CD4-positive, alpha-beta T cell treated with Interferon gamma for 1 hour (primary cell): ENCODE results near the gene TPSB2.
"Not testable (repeated sequence)": the region's sequence is repeated elsewhere in the genome, so short reads cannot be mapped to it uniquely, and the experiment has no call there.

Experiments used
- DNase-seq: peaks from one replicate; pipeline ENCODE4 v3.0.0-alpha.2; 2020

TPSB2 gene

GRCh38 chr16:1199347-1200013, 30.5 kb downstream of the TPSB2 start:
- DNase-seq, result no peak

- DNase-seq, result not testable (repeated sequence)
These were observed 31.2 kb downstream of the TPSB2 start for GRCh38 chr16:1198671-1199346.

DNA sequence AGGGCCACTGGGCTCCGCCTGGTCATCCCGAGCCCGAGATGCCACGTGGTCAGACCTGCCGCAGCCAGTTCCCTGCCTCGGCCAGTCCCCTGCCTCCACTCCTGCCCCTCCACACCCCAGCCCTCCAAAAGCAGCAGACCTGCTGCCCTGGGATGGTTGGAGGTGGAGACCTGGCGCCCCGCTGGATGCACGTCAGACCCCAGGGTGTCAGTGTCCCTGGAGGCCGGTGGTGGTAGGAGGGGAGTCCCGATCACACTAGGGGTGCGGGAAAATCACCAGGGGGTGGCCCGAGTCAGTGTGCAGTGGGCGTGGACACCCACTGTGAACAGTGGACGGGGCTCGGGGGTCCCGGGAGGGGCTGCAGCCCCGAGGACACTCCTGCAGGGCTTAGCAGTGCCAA, 31.8 kb downstream of the TPSB2 start:
- no peak for DNase-seq

DNA sequence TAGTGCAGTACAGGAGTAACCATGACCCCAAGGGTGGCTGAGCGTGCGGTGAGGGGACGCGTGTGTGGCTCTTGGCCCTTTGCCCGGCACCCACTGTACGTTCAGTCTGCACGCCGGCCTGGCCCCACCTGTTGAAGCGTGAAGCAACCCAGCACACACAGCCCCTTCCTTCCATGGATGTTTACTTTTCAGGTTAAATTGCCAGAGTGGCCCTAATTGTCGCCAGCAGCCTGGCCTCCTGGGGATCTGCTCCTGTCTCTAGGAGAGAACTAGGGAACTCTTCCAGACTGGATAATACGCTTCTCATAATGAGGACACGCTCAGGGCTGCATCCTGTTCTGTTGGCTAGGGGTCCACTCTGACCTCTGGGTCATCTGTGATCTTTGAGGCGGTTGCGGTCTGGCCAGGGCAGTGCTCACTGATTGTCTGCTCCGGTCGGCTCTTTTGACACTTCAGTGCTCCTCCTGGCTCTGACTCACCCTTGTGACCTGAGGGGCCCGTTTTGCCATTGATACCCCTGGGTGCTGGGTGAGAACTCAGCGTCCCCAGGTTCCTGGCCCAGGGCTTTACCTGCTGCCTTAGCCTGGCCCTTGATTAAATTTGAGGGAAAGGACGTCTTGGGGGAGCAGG, 32.6 kb downstream of the TPSB2 start:
- no peak for DNase-seq

- DNase-seq, result no peak
These were observed 33.5 kb downstream of the TPSB2 start for GRCh38 chr16:1196494-1196893.

DNA sequence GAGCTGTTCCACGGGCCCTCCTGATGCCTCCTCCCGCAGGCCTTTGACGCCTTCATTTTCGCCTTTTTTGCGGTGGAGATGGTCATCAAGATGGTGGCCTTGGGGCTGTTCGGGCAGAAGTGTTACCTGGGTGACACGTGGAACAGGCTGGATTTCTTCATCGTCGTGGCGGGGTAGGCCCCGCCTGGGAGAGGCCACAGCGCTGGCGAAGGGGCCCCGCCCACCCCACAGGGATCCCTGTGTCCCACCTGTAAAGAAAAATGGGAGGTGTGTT, 34.7 kb downstream of the TPSB2 start:
- no peak for DNase-seq

DNA sequence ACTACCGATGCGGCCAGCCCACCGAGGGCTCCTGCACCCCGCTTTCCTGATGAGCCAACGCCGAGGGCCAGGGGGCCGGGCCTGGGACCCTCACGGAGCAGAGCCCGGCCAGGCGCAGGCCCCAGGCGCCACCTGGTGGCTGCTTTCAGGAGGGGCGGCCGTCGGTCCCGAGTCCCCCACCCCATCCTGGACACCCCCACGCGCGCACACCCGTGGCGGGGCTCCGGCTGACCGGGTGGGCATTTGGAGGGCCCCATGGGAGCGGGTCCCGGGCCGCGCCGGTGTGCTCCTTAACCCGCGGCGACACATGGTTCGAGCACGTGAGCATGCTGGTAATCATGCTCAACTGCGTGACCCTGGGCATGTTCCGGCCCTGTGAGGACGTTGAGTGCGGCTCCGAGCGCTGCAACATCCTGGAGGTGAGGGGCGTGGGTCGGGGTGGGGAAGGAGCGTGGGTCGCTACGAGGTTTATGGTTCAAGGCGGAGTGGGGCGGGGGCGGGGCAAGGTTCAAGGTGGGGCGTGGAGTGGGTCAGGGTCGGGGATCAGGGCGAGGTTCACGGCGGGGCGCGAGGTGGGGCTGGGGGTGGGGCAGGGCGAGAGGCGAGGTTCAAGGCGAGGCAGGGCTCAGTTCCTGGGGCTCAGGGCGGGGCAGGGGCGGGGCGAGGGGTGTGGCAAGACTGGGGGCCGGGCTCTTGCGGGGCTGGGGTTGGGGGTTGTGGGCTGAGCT, 35.2 kb downstream of the TPSB2 start:
- no peak for DNase-seq

- no peak for DNase-seq
These were observed 36.0 kb downstream of the TPSB2 start for GRCh38 chr16:1193825-1194581.

- no peak for DNase-seq
These were observed 36.7 kb downstream of the TPSB2 start for GRCh38 chr16:1193143-1193824.

- no peak for DNase-seq
These were observed 37.5 kb downstream of the TPSB2 start for GRCh38 chr16:1192384-1193073.

DNA sequence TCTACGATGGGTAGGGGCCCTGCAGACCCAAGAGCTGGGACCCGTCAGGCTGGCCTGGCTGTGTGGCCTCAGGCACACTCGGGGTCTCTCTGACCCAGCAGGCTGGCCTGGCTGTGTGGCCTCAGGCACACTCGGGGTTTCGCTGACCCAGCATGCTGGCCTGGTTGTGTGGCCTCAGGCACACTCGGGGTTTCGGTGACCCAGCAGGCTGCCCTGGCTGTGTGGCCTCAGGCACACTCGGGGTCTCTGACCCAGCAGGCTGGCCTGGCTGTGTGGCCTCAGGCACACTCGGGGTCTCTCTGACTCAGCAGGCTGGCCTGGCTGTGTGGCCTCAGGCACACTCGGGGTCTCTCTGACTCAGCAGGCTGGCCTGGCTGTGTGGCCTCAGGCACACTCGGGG, 39.2 kb downstream of the TPSB2 start:
- DNase-seq, result not testable (repeated sequence)

DNA sequence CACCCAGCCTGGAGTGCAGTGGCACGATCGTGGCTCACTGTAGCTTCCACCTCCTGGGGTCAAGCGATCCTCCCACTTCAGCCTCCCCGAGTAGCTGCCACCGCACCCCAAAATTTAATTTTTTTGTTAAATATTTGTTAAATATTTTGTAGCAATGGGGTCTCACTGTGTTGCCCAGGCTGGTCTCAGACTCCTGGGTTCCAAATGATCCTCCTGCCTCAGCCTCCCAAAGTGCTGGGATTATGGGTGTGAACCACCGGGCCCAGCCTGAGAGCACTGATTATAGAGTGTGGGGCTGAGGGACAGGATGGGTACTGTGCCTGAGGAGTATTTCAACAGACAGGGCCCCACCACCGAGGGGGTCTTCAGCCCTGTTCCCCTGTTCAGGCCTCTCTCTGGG, 40.5 kb downstream of the TPSB2 start:
- no peak for DNase-seq

DNA sequence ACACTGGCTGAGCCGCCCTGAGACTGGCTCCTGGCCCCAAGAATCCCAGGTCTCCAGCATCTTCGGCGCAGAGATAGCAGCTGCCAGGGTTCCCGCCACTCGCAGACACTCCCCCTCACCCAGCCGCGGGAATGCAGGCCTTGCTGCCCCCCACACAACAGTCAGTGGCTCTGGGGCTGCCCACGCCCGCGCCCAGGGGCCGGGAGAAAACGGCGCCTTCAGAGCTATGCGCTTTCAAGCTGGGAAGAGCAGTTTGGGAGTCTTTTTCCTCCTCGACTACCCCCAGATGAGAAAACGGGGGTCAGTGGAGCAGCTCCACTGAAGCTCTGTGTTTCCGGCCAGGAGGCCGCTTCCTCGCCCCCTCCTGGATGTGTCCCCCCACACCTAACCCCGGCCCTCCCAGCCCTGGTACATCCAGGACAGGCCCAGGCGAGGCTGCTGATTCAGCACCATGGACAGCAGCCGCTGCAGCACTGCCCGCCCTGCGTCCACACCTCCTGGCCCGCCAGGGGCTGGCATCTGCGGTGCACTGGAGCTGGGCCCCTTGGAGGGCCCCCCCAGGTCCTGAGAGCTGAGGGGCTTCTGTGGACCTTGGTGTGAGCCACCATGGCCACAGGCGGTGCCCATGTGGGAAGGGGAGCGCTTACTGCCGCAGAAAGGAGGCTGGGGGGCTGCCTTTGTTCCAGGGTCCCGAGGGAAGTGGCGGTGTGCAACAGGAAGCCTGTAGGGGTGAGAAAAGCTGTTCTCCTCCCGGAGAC, 41.4 kb downstream of the TPSB2 start:
- peak; percentile 17 for DNase-seq

DNA sequence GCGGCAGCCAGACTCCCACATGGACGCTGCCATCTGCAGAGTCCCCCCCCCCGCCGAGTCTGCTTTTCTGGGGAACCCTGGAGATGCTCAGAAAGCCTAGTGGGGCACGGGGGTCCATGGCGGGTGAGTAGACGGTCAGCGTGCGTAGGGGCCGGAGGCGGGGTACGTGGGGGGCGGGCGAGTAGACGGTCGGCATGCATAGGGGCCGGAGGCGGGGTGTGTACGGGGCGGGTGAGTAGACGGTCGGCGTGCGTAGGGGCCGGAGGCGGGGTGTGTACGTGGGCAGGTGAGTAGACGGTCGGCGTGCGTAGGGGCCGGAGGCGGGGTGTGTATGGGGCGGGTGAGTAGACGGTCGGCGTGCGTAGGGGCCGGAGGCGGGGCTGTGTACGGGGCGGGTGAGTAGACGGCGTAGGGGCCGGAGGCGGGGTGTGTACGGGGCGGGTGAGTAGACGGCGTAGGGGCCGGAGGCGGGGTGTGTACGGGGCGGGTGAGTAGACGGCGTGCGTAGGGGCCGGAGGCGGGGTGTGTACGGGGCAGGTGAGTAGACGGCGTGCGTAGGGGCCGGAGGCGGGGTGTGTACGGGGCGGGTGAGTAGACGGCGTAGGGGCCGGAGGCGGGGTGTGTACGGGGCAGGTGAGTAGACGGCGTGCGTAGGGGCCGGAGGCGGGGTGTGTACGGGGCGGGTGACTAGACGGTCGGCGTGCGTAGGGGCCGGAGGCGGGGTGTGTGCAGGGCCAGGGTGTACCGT, 44.4 kb downstream of the TPSB2 start:
- DNase-seq, result not testable (repeated sequence)

- DNase-seq, result no peak
These were observed 45.0 kb downstream of the TPSB2 start for GRCh38 chr16:1184980-1185379.

GRCh38 chr16:1184156-1184868, 45.7 kb downstream of the TPSB2 start:
- no peak for DNase-seq

DNA sequence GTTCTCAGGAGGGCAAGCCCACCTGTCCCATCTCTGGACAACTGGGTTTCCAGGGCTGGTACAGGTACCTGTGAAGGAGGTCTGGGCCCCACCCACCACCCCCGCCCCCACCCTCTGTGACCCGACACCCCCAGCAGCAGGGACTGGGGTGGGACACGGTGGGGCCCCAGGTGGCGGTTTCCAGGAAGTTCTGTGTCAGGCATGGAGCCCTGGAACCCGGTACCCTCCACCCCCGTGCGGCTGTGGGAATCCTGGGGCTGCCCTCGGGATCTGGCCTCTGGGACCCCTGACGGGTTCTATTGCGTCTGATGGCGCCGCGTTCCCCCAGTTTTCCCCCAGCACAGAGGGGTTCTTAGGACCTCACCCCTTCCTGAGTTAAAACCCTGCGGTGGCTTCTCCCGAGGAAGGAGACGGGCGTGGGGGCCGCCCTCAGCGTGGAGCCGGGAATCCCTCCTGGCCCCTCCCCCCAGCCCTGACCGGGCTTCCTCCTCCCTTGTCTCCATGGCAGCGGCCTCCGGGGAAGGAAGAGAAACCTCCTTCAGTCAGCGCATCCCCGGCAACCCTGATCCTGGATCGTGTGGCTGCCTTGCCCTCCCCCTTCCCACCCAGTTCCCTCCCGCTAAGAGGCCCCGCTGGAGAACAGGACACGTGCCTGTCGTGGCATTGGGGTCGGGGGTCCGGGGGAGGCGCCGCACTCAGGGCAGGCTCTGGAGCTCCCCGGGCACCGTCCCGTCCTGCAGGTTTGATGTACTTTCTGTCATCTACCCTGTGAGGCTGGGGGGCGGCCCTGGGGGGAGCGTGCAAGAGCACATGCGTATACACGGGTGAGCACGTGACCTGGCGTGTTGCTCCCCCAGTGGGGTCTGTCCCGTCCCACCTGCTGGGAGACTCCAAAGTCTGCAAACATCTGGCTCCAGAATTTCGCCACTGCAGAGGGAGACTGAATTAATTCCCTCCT, 46.8 kb downstream of the TPSB2 start:
- no peak for DNase-seq

DNA sequence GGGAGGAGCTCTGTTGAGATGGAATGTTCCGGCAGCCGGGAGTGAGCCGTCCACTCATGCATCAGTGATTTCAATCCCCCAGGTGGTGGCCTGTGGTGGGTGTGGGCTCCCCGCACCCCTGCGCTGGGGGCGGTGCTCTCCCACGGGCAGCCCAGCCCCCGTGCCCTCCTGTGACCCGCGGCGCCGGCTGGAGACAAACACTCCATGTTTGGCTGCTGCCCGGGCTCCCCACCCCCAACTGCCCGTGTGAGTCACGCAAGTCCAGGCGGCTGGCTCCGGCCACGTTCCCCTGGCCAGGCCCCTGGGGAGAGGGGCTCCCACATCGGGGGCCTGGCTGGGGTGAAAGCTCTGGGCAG, 47.7 kb downstream of the TPSB2 start:
- no peak for DNase-seq
